GM11168 (cell line): ENCODE results near the gene INTS15.

Experiments
- in situ Hi-C: fragments of 300-500 bp; cut with MboI; formaldehyde crosslinking; loops from one replicate; pipeline ENCODE4 v1.12.0; 2022; ENCODE audit warnings: low sequenced_read_pairs; ENCODE audit not compliant: unreplicated experiment

INTS15 gene

GRCh38 chr7:6639032-6639431, 49.2 kb downstream of the INTS15 start:
- in situ Hi-C loops = no loop called here

GRCh38 chr7:6639627-6640026, 49.8 kb downstream of the INTS15 start:
- in situ Hi-C loops = no loop called here

- in situ Hi-C loops = no loop called here
These were observed 50.5 kb downstream of the INTS15 start for GRCh38 chr7:6640246-6640721.

- in situ Hi-C loops = no loop called here
These were observed 51.6 kb downstream of the INTS15 start for GRCh38 chr7:6641305-6642035.

GRCh38 chr7:6642239-6642839, 52.5 kb downstream of the INTS15 start:
- in situ Hi-C loops = no loop called here

- in situ Hi-C loops = no loop called here
These were observed 53.2 kb downstream of the INTS15 start for GRCh38 chr7:6642861-6643640.

GRCh38 chr7:6643915-6644625, 54.2 kb downstream of the INTS15 start:
- in situ Hi-C loops = no loop called here

GRCh38 chr7:6644728-6645127, 54.9 kb downstream of the INTS15 start:
- in situ Hi-C loops = no loop called here

GRCh38 chr7:6646465-6646864, 56.6 kb downstream of the INTS15 start:
- in situ Hi-C loops = no loop called here

GRCh38 chr7:6647080-6647479, 57.3 kb downstream of the INTS15 start:
- in situ Hi-C loops = no loop called here

- in situ Hi-C loops = no loop called here
These were observed 57.7 kb downstream of the INTS15 start for GRCh38 chr7:6647541-6647940.

GRCh38 chr7:6648066-6648814, 58.4 kb downstream of the INTS15 start:
- in situ Hi-C loops = no loop called here

- in situ Hi-C loops = no loop called here
These were observed 58.9 kb downstream of the INTS15 start for GRCh38 chr7:6648815-6649104.

GRCh38 chr7:6649241-6649961, 59.6 kb downstream of the INTS15 start:
- in situ Hi-C loops = no loop called here

- in situ Hi-C loops = no loop called here
These were observed 60.3 kb downstream of the INTS15 start for GRCh38 chr7:6650086-6650485.

- in situ Hi-C loops = no loop called here
These were observed 60.7 kb downstream of the INTS15 start for GRCh38 chr7:6650521-6651011.

GRCh38 chr7:6651851-6652445, 62.1 kb downstream of the INTS15 start:
- in situ Hi-C loops = no loop called here

GRCh38 chr7:6652446-6653011, 62.7 kb downstream of the INTS15 start:
- in situ Hi-C loops = no loop called here
